IPS-20b (cell line): ENCODE data around the gene KIF16B.

ENCODE experiments used
- H3K27ac ChIP-seq: one replicate; pipeline ENCODE4 v1.5.1; 2013; ENCODE audit warnings: low read length
- H3K27me3 ChIP-seq: 2 replicates; pipeline ENCODE4 v1.6.1; 2013; ENCODE audit warnings: mild to moderate bottlenecking, low read length, inconsistent platforms; ENCODE audit not compliant: insufficient read depth
- H3K36me3 ChIP-seq: 2 replicates; pipeline ENCODE4 v1.6.1; 2013; ENCODE audit warnings: low read depth, mild to moderate bottlenecking, inconsistent platforms, low read length, moderate library complexity; ENCODE audit not compliant: insufficient read depth
- H3K4me1 ChIP-seq: 2 replicates; pipeline ENCODE4 v1.6.1; 2013; ENCODE audit warnings: mild to moderate bottlenecking, control low read depth, inconsistent platforms, low read length, moderate library complexity; ENCODE audit not compliant: insufficient read depth
- H3K4me3 ChIP-seq: 2 replicates; pipeline ENCODE4 v1.5.1; 2013; ENCODE audit warnings: mild to moderate bottlenecking, low read length, inconsistent platforms
- H3K9ac ChIP-seq: 2 replicates; pipeline ENCODE4 v1.6.1; 2013; ENCODE audit warnings: low read depth, mild to moderate bottlenecking, inconsistent platforms, low read length, moderate library complexity
- H3K9me3 ChIP-seq: 2 replicates; pipeline ENCODE4 v1.6.1; 2013; ENCODE audit warnings: mild to moderate bottlenecking, low read depth, low read length, inconsistent platforms; ENCODE audit not compliant: insufficient read depth

The KIF16B gene

GRCh38 chr20:16488086-16488485 lies 85.2 kb downstream of the KIF16B start:
- no peaks in the 10 kb centered on the region for H3K27me3 ChIP-seq
- H3K4me1 ChIP-seq, result peaks cover 3% of the 10 kb centered on the region; the same call in 1 of the 2 replicates
- H3K27ac ChIP-seq, result no peak overlapping the region
- no peak overlapping the region for H3K4me3 ChIP-seq
- no peaks in the 10 kb centered on the region for H3K9me3 ChIP-seq
- peaks cover 4% of the 10 kb centered on the region; the same call in 1 of the 2 replicates for H3K36me3 ChIP-seq
- H3K9ac ChIP-seq, result no peak overlapping the region

- Histone ChIP-seq H3K9ac (no peak overlapping the region), H3K27ac (no peak overlapping the region), H3K4me1 (peaks cover 3% of the 10 kb centered on the region; the same call in 1 of the 2 replicates), H3K27me3 (no peaks in the 10 kb centered on the region), H3K36me3 (no peaks in the 10 kb centered on the region), H3K9me3 (no peaks in the 10 kb centered on the region), H3K4me3 (no peak overlapping the region)
Observed at GRCh38 chr20:16486532-16486931, 86.7 kb downstream of the KIF16B start.

GRCh38 chr20:16485401-16485800 lies 87.8 kb downstream of the KIF16B start:
- peaks cover 3% of the 10 kb centered on the region; the same call in 1 of the 2 replicates for H3K4me1 ChIP-seq
- no peaks in the 10 kb centered on the region for H3K27me3 ChIP-seq
- no peaks in the 10 kb centered on the region for H3K36me3 ChIP-seq
- no peak overlapping the region for H3K4me3 ChIP-seq
- H3K27ac ChIP-seq, result no peak overlapping the region
- no peak overlapping the region for H3K9ac ChIP-seq
- no peaks in the 10 kb centered on the region for H3K9me3 ChIP-seq

- Histone ChIP-seq H3K9me3 (no peaks in the 10 kb centered on the region), H3K9ac (no peak overlapping the region), H3K27ac (no peak overlapping the region), H3K4me3 (no peak overlapping the region), H3K36me3 (no peaks in the 10 kb centered on the region), H3K27me3 (no peaks in the 10 kb centered on the region), H3K4me1 (peaks cover 3% of the 10 kb centered on the region; the same call in 1 of the 2 replicates)
Observed at GRCh38 chr20:16483024-16483423, 90.2 kb downstream of the KIF16B start.

GRCh38 chr20:16481977-16482376 lies 91.3 kb downstream of the KIF16B start:
- Histone ChIP-seq H3K27ac (no peak overlapping the region), H3K9me3 (no peaks in the 10 kb centered on the region), H3K27me3 (no peaks in the 10 kb centered on the region), H3K4me1 (peaks cover 3% of the 10 kb centered on the region; the same call in 1 of the 2 replicates), H3K4me3 (no peak overlapping the region), H3K36me3 (no peaks in the 10 kb centered on the region), H3K9ac (no peak overlapping the region)

- H3K4me3 ChIP-seq, result no peak overlapping the region
- no peak overlapping the region for H3K9ac ChIP-seq
- H3K27me3 ChIP-seq, result no peaks in the 10 kb centered on the region
- no peaks in the 10 kb centered on the region for H3K9me3 ChIP-seq
- H3K4me1 ChIP-seq, result no peaks in the 10 kb centered on the region
- no peaks in the 10 kb centered on the region for H3K36me3 ChIP-seq
- no peak overlapping the region for H3K27ac ChIP-seq
Observed at GRCh38 chr20:16479666-16480065, 93.6 kb downstream of the KIF16B start.

DNA sequence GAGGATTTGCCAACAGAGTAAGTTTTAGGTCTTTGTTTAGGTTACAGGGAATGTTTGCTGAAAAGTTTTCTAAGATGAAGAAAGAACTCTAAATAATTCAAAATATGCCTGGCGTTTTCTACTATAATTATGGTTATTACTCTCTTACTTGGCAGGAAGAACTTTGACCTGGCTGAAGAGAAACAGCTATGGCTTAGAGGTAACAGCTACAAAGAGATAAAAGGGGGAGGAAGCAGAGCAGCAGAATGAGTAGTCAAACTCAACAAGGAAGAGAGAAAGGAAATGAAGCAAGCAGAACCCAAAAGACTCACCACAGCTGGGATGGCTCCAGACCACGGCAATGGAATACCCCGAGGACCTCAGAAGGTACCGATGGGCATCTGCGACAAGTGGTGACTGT lies 95.6 kb downstream of the KIF16B start:
- Histone ChIP-seq H3K27ac (no peak overlapping the region), H3K9ac (no peak overlapping the region)

GRCh38 chr20:16476032-16476431 lies 97.2 kb downstream of the KIF16B start:
- no peak overlapping the region for H3K27ac ChIP-seq
- H3K9ac ChIP-seq, result no peak overlapping the region
- no peaks in the 10 kb centered on the region for H3K4me1 ChIP-seq

More for the DNA sequence above, 95.6 kb downstream of the KIF16B start:
- Histone ChIP-seq H3K9me3 (no peaks in the 10 kb centered on the region), H3K36me3 (no peaks in the 10 kb centered on the region), H3K4me3 (no peak overlapping the region), H3K27me3 (no peaks in the 10 kb centered on the region), H3K4me1 (no peaks in the 10 kb centered on the region)

GRCh38 chr20:16475225-16475624 lies 98.0 kb downstream of the KIF16B start:
- Histone ChIP-seq H3K9ac (no peak overlapping the region), H3K27me3 (no peaks in the 10 kb centered on the region), H3K27ac (no peak overlapping the region), H3K4me3 (no peak overlapping the region), H3K36me3 (no peaks in the 10 kb centered on the region), H3K9me3 (no peaks in the 10 kb centered on the region), H3K4me1 (no peaks in the 10 kb centered on the region)

More at GRCh38 chr20:16476032-16476431, 97.2 kb downstream of the KIF16B start:
- no peak overlapping the region for H3K4me3 ChIP-seq
- H3K36me3 ChIP-seq, result no peaks in the 10 kb centered on the region
- no peaks in the 10 kb centered on the region for H3K9me3 ChIP-seq
- no peaks in the 10 kb centered on the region for H3K27me3 ChIP-seq

GRCh38 chr20:16474363-16474762 lies 98.9 kb downstream of the KIF16B start:
- no peak overlapping the region for H3K27ac ChIP-seq
- H3K4me3 ChIP-seq, result no peak overlapping the region
- H3K27me3 ChIP-seq, result no peaks in the 10 kb centered on the region
- H3K9ac ChIP-seq, result no peak overlapping the region
- no peaks in the 10 kb centered on the region for H3K4me1 ChIP-seq
- H3K36me3 ChIP-seq, result no peaks in the 10 kb centered on the region
- H3K9me3 ChIP-seq, result no peaks in the 10 kb centered on the region

DNA sequence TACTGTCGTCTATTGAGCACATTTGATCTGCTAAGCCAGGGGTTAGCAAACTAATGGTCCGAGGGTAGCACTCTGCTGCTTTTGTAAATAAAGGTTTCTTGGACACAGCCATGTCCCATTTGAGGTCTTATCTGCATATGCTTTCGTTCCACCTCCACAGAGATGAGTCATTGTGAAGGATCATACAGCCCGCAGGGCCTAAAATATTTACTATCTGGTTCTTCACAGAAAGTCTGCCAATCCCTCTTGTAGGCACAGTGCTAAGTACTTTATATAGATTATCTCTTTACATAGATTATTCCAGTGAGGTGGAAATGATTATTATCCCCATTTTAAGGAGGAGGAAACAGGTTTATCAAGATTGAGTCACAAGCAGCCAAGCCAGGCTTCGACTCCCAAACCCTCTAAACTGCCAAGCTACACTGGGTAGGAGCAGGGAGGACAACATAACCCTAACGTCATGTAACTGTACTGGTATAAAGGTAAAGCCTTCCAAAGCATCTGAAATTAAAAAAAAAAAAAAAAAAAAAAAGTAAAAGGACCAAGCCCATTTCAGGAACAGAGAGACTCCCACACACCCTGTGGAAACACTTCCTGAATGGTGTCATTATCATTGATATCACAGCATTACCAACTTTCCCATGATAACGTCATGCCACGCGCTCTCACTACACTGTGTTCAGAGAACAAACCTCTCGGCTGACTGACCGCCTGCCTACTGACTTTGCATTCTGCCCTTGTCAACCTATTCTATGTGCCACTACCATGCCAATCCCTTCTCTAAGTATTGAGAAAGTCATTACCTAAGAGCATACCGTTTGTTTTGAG lies 101.0 kb downstream of the KIF16B start:
- Histone ChIP-seq H3K27ac (no peak overlapping the region), H3K9me3 (no peaks in the 10 kb centered on the region), H3K9ac (no peak overlapping the region), H3K4me1 (no peaks in the 10 kb centered on the region), H3K36me3 (no peaks in the 10 kb centered on the region), H3K4me3 (no peak overlapping the region), H3K27me3 (no peaks in the 10 kb centered on the region)

GRCh38 chr20:16469395-16469905 lies 103.8 kb downstream of the KIF16B start:
- no peaks in the 10 kb centered on the region for H3K9me3 ChIP-seq

More at GRCh38 chr20:16469395-16469905, 103.8 kb downstream of the KIF16B start:
- H3K4me3 ChIP-seq, result no peak overlapping the region
- no peak overlapping the region for H3K27ac ChIP-seq
- no peaks in the 10 kb centered on the region for H3K36me3 ChIP-seq
- no peaks in the 10 kb centered on the region for H3K4me1 ChIP-seq
- H3K9ac ChIP-seq, result no peak overlapping the region
- H3K27me3 ChIP-seq, result no peaks in the 10 kb centered on the region
